Esophagus muscularis mucosa (tissue), 4 donors: ENCODE results near the gene AGXT2. TPM values are rescaled to one million over a fixed set of nuclear protein-coding genes. Genes with fewer than 3 reads are reported as not detected.

Experiments used
- DNase-seq: peaks from one replicate; pipeline ENCODE4 v3.0.0-alpha.2; 2017; ENCODE audit errors: extremely low spot score
- H3K27ac ChIP-seq, 4 donors: fragments of 200-600 bp; sonication (generic); replicated peaks in 1 of 4; 1 replicate in 3 of 4; 2 replicates in 1 of 4; pipeline ENCODE4 v1.5.1; 2016 to 2019; ENCODE audit warnings: mild to moderate bottlenecking in 1 of 4
- H3K27me3 ChIP-seq, 4 donors: fragments of 200-600 bp; sonication (generic); one replicate each; pipeline versions ENCODE4 v1.5.1 to v1.6.0; 2016 to 2019
- H3K36me3 ChIP-seq, 4 donors: fragments of 200-600 bp; sonication (generic); one replicate each; pipeline ENCODE4 v1.5.1; 2016 to 2019
- H3K4me1 ChIP-seq, 4 donors: fragments of 200-600 bp; sonication (generic); one replicate each; pipeline ENCODE4 v1.5.1; 2016 to 2019
- H3K4me3 ChIP-seq, 4 donors: fragments of 200-600 bp; sonication (generic); 1 replicate in 2 of 4; 2 replicates in 2 of 4; pipeline ENCODE4 v1.5.1; 2016 to 2019; ENCODE audit warnings: mild to moderate bottlenecking in 4 of 4, moderate library complexity in 1 of 4
- H3K9me3 ChIP-seq, 4 donors: fragments of 200-600 bp; sonication (generic); 1 replicate in 3 of 4; 2 replicates in 1 of 4; pipeline ENCODE4 v1.5.1; 2016 to 2019
- EP300 ChIP-seq: sonication (generic); formaldehyde crosslinking; IDR thresholded peaks from one replicate; pipeline ENCODE4 v1.6.1; 2017; ENCODE audit warnings: antibody characterized with exemption
- POLR2A ChIP-seq: fragments of 450-650 bp; IDR thresholded peaks from one replicate; pipeline ENCODE4 v1.6.1; 2017; ENCODE audit warnings: antibody characterized with exemption, moderate library complexity, mild to moderate bottlenecking, low read depth
- POLR2AphosphoS5 ChIP-seq, 2 donors: sonication (generic); formaldehyde crosslinking; IDR thresholded peaks; one replicate each; pipeline ENCODE4 v1.6.1; 2017; ENCODE audit warnings: antibody characterized with exemption in 2 of 2
- WGBS: methylation state at CpG from one replicate; pipeline ENCODE4 v1.1.5; 2018; 5-methylcytosine and 5-hydroxymethylcytosine counted together
- intact Hi-C: fragments of 100-400 bp; cut with DNase I; formaldehyde crosslinking; loops from one replicate; pipeline ENCODE4 v1.15.1; 2023
- total RNA-seq, 4 donors: library from RNA; depleted of rRNA; stranded (reverse); fragments of >200 nt; gene quantifications; one replicate each; pipeline versions ENCODE4 v1.1.0 to v1.2.1, GENCODE V29; 2016
- TF ChIP-seq, protein P1 (sequence below), 3 experiments: fragments of 200-600 bp in 2 of 3; fragments of 450-650 bp in 1 of 3; sonication (generic) in 2 of 3; IDR thresholded peaks; one replicate each; pipeline ENCODE4 v1.5.1; 2017 to 2019; ENCODE audit warnings: antibody characterized with exemption in 3 of 3, mild to moderate bottlenecking in 2 of 3, moderate library complexity in 1 of 3

AGXT2 gene, protein sequence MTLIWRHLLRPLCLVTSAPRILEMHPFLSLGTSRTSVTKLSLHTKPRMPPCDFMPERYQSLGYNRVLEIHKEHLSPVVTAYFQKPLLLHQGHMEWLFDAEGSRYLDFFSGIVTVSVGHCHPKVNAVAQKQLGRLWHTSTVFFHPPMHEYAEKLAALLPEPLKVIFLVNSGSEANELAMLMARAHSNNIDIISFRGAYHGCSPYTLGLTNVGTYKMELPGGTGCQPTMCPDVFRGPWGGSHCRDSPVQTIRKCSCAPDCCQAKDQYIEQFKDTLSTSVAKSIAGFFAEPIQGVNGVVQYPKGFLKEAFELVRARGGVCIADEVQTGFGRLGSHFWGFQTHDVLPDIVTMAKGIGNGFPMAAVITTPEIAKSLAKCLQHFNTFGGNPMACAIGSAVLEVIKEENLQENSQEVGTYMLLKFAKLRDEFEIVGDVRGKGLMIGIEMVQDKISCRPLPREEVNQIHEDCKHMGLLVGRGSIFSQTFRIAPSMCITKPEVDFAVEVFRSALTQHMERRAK
- total RNA-seq = not detected

DNA sequence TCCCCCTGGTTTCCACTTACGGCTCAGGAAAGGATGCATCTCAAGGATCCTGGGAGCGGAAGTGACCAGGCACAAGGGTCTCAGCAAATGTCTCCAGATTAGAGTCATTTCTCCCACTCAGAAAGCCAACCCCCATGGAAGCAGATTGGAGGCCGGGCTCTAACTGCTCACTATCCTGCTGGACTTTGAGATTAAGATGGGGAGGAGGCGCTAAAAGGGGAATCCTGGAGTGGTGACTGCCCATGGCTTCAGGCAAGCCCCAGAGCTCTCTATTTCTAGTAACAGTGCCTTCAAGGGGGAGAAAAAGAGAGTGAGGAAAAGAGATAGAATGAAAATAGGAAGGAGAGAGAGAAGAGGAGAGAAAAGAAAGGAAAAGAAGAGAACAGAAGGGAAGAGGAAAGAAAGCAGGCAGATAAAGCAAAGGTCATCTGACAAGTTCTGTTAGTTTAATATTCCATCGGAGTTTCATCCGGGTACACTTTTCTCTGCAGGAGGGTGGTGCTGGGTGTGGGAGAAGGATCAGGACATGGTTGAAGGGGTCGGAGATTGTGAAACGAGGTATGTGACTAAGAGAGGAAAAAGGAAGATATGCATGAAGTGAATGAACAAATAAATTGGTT lies at the start of gene AGXT2:
AGXT2 (minus strand) TSS at position 165 of the 620 bp plus-strand sequence; CDS start at position 108, 57 bp downstream.
- H3K27me3 ChIP-seq = no peaks in the 10 kb centered on the region
- no peak within 1 kb of the TSS for H3K27ac ChIP-seq
- no peaks in the 10 kb centered on the region for H3K36me3 ChIP-seq
- H3K4me3 ChIP-seq = no peak within 1 kb of the TSS
- no peaks in the 10 kb centered on the region for H3K4me1 ChIP-seq
- no peak for TF ChIP-seq POLR2AphosphoS5 (IDR thresholded peaks at IDR 0.05)
- TF ChIP-seq, protein P1, sequence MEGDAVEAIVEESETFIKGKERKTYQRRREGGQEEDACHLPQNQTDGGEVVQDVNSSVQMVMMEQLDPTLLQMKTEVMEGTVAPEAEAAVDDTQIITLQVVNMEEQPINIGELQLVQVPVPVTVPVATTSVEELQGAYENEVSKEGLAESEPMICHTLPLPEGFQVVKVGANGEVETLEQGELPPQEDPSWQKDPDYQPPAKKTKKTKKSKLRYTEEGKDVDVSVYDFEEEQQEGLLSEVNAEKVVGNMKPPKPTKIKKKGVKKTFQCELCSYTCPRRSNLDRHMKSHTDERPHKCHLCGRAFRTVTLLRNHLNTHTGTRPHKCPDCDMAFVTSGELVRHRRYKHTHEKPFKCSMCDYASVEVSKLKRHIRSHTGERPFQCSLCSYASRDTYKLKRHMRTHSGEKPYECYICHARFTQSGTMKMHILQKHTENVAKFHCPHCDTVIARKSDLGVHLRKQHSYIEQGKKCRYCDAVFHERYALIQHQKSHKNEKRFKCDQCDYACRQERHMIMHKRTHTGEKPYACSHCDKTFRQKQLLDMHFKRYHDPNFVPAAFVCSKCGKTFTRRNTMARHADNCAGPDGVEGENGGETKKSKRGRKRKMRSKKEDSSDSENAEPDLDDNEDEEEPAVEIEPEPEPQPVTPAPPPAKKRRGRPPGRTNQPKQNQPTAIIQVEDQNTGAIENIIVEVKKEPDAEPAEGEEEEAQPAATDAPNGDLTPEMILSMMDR (IDR thresholded peaks at IDR 0.05) = no peak
- no peak for TF ChIP-seq EP300
- no peak for TF ChIP-seq POLR2A
- whole genome bisulfite sequencing = 89% methylated on average over 8 of the region's 8 CpGs
- no peak for DNase-seq
- intact Hi-C loops = no loop called here
- no peaks in the 10 kb centered on the region for H3K9me3 ChIP-seq

DNA sequence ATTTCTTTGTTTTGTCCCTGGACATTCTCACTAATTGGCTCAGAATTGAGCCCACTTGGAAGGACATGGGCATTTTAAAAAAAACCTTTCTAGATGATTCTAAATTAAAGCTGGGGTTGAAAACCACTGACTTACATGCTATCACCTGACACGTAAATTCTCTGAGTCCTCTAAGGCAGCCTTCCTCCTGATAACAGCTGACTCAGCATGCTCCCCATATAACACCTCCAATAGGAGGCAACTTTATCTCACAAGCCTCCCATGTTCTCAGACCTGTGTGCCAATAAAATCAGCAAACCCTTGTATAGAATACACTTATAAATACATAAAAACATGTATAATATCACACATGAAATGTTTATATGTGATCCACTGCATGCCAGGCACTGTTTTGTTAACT lies 49.2 kb upstream of the AGXT2 start:
- intact Hi-C loops = loop anchor here (10.0 kb wide), 1 partner anchor 828 kb away; no protein-coding TSS in a partner anchor
- H3K36me3 ChIP-seq = no peaks in the 10 kb centered on the region
- no peaks in the 10 kb centered on the region for H3K9me3 ChIP-seq
- WGBS = 78% methylated on average over 1 of the region's 1 CpG
- DNase-seq = no peak
- H3K4me3 ChIP-seq = no peak overlapping the region
- H3K27me3 ChIP-seq = no peaks in the 10 kb centered on the region
- no peaks in the 10 kb centered on the region for H3K4me1 ChIP-seq
- TF ChIP-seq, protein P1 (IDR thresholded peaks at IDR 0.05) = no peak
- no peak for TF ChIP-seq EP300
- TF ChIP-seq POLR2A = no peak
- TF ChIP-seq POLR2AphosphoS5 (IDR thresholded peaks at IDR 0.05) = no peak
- H3K27ac ChIP-seq = no peak overlapping the region

DNA sequence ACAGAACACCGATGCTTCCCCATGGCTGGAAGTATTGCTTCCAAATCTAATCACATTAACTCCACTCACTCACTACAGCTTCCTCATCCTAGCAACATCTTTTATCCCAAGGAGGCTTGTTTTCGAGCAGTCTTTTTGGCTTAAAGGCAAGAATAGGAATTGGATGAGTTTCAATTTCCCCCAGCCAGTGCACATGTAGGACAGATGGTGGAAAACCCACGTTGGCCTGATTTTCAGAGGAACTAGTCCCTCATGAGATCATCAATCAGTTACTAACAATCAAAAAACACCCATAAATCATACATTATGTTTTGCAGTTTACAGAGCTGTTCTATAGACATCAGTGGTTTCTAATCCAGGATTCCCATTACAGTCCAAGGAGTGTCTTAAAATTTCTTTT lies 48.5 kb upstream of the AGXT2 start:
- no peaks in the 10 kb centered on the region for H3K27me3 ChIP-seq
- DNase-seq = no peak
- intact Hi-C loops = loop anchor here (10.0 kb wide), 1 partner anchor 829 kb away; no protein-coding TSS in a partner anchor
- H3K9me3 ChIP-seq = no peaks in the 10 kb centered on the region
- TF ChIP-seq, protein P1 (IDR thresholded peaks at IDR 0.05) = no peak
- TF ChIP-seq POLR2A (no peak), POLR2AphosphoS5 (IDR thresholded peaks at IDR 0.05) (no peak), EP300 (no peak)
- H3K4me3 ChIP-seq = no peak overlapping the region
- H3K4me1 ChIP-seq = no peaks in the 10 kb centered on the region
- H3K36me3 ChIP-seq = no peaks in the 10 kb centered on the region
- H3K27ac ChIP-seq = no peak overlapping the region
- 45% methylated on average over 3 of the region's 3 CpGs for WGBS

DNA sequence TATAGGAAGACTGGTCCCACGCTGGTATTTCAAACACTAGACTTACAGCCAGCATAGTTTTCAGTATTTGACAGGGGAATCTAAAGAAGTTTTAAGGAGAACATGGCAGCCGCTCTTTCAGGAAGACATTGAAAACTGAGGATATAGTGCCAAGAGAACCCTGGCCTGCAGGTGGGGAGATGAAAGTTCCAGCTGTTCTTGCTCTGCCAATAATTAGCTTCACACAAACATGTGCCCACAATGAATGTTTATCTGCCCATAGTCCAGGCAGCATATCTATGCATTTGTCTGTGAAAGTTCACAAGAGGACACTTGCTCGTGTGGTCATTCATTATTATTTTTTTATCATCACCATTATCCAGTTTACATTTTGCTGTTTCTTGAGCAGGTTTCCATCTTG lies 47.6 kb upstream of the AGXT2 start:
- H3K4me1 ChIP-seq = no peaks in the 10 kb centered on the region
- H3K27me3 ChIP-seq = no peaks in the 10 kb centered on the region
- no peak overlapping the region for H3K4me3 ChIP-seq
- WGBS = 83% methylated on average over 3 of the region's 3 CpGs
- H3K36me3 ChIP-seq = no peaks in the 10 kb centered on the region
- no peaks in the 10 kb centered on the region for H3K9me3 ChIP-seq
- intact Hi-C loops = loop anchor here (10.0 kb wide), 1 partner anchor 829 kb away; no protein-coding TSS in a partner anchor
- H3K27ac ChIP-seq = no peak overlapping the region
- no peak for TF ChIP-seq EP300
- TF ChIP-seq POLR2A = no peak
- TF ChIP-seq POLR2AphosphoS5 (IDR thresholded peaks at IDR 0.05) = no peak
- TF ChIP-seq, protein P1 (IDR thresholded peaks at IDR 0.05) = no peak
- DNase-seq = no peak
